HG02763 (cell line): ENCODE results near the gene ATF6B.

Experiments used
- ATAC-seq: cut with Tn5 transposase; IDR thresholded peaks from one replicate; pipeline ENCODE4 v1.9.1; 2021; ENCODE audit warnings: mild to moderate bottlenecking, moderate library complexity; ENCODE audit not compliant: unreplicated experiment

ATF6B gene

GRCh38 chr6:32127717-32128592 is at the start of gene ATF6B:
Gene ATF6B, minus strand, starts transcription at chr6:32128246. Its CDS starts 39 bp downstream, at chr6:32128207.
- ATAC-seq = peak; percentile 89

GRCh38 chr6:32177183-32177787 is 49.2 kb upstream of the ATF6B start:
- no peak for ATAC-seq

GRCh38 chr6:32176476-32177182 is 48.6 kb upstream of the ATF6B start:
- ATAC-seq = no peak

GRCh38 chr6:32175711-32176475 is 47.8 kb upstream of the ATF6B start, which contains the start of gene AGPAT1:
Gene AGPAT1, minus strand, starts transcription at chr6:32176084. Its CDS starts 4,588 bp downstream, at chr6:32171496.
- ATAC-seq = peak; percentile 37

- no peak for ATAC-seq
Measured at GRCh38 chr6:32175322-32175710, 47.3 kb upstream of the ATF6B start.

- no peak for ATAC-seq
Measured at GRCh38 chr6:32174416-32174815, 46.4 kb upstream of the ATF6B start.

GRCh38 chr6:32173051-32173727 is 45.1 kb upstream of the ATF6B start:
- no peak for ATAC-seq

- ATAC-seq = no peak
Measured at GRCh38 chr6:32171234-32171633, 43.2 kb upstream of the ATF6B start.

GRCh38 chr6:32170294-32170693 is 42.2 kb upstream of the ATF6B start:
- ATAC-seq = no peak

- no peak for ATAC-seq
Measured at GRCh38 chr6:32168807-32169591, 41.0 kb upstream of the ATF6B start.

GRCh38 chr6:32168350-32168749 is 40.3 kb upstream of the ATF6B start:
- no peak for ATAC-seq

- ATAC-seq = no peak
Measured at GRCh38 chr6:32167761-32168262, 39.8 kb upstream of the ATF6B start.

- ATAC-seq = no peak
Measured at GRCh38 chr6:32167154-32167760, 39.2 kb upstream of the ATF6B start.

GRCh38 chr6:32166411-32167061 is 38.5 kb upstream of the ATF6B start:
- ATAC-seq = no peak

GRCh38 chr6:32164295-32164694 is 36.2 kb upstream of the ATF6B start, which contains the start of gene EGFL8:
Gene EGFL8, plus strand, starts transcription at chr6:32164595. Its CDS starts 1,571 bp downstream, at chr6:32166166.
- ATAC-seq = no peak

GRCh38 chr6:32163559-32164258 is 35.7 kb upstream of the ATF6B start:
- no peak for ATAC-seq

GRCh38 chr6:32158052-32158451 is 30.0 kb upstream of the ATF6B start:
- no peak for ATAC-seq

GRCh38 chr6:32156891-32157290 is 28.8 kb upstream of the ATF6B start:
- no peak for ATAC-seq
